GM11168 (cell line): ENCODE measurements around the gene SYT8.

Experiments used
- in situ Hi-C: fragments of 300-500 bp; cut with MboI; formaldehyde crosslinking; loops from one replicate; pipeline ENCODE4 v1.12.0; 2022; ENCODE audit warnings: low sequenced_read_pairs; ENCODE audit not compliant: unreplicated experiment

SYT8 gene

DNA sequence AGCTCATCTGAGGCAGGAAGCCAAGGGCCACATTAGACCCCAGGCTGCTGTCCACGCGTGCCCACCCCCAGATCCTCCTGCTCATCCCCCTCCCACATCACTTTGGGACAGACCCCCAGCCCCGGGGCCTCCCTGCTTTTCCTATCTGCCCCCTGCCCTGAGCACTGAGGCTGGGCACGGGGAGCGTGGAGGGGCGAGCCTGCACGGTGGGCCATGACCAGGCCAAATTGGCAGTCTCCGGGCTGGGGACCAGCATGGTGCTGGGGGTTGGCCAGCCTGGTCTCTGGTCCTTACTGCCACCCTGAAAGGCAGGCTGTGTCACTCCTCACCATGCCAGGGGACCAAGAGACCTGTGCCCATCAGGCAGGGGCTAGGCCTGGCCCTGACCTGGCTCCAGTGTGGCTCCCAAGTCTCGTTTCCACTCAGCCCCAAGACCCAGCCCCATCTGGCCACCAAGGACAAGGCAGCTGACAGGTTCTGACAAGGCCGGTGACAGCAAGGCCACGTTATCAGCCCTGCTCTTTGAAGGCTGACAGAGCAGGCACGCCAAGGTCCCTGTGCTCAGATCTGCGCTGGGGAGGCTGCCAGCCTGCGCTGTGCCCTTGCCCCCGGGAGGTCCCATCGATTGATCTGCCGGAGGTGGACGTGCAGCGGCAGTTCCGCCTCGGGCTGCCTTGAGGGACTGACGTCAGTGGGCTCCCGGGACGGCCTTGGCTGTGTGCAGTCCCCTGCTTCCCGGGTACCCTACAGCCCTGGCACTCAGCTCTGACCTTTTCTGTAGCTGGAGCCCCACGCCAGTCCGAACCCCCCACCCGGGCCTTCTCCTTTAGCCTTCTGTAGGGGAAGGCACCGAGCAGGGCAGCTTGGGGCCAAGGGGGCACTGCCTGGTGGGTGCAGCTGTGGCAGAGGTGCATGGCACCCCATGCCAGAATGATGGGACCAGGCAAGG, 7.6 kb downstream of the SYT8 start:
- in situ Hi-C loops, result no loop called here

DNA sequence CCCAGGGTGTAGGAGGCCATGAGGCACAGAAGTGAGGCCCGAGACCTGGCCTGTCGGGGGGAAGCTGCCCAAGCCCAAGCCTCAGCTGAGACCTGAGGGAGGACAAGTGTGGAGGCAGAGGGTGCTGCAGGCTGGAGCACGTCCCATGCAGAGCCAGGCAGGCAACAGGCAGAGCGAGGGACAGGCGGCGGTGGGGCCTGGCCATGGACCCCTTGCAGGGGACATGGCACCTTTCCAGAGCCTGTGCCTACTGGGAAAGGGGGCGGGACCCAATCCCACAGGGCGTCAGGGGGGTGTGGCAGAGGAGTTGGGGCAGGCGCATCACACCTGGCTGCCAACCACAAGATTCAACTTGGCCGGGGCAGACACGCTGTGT, 8.3 kb downstream of the SYT8 start:
- in situ Hi-C loops, result no loop called here

DNA sequence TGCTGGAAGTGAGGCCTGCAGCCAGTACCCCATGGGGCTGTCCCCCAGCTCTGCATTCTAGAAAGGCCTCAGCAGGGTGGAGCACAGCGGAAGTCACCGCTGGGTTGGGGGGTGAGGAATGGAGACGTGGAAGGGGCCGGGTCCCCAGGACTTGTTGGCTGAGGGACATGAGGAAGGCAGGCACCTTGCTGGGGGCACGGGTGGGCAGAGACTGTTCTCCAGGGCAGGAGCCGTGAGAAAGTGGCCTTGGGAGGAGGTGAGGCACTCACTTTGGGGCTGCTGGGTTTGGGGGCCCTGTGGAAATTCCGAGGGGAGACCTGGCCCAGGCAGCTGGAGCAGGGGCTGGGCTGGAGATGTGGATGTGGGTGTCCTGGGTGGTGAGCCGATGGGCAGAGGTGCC, 9.0 kb downstream of the SYT8 start:
- in situ Hi-C loops, result no loop called here

DNA sequence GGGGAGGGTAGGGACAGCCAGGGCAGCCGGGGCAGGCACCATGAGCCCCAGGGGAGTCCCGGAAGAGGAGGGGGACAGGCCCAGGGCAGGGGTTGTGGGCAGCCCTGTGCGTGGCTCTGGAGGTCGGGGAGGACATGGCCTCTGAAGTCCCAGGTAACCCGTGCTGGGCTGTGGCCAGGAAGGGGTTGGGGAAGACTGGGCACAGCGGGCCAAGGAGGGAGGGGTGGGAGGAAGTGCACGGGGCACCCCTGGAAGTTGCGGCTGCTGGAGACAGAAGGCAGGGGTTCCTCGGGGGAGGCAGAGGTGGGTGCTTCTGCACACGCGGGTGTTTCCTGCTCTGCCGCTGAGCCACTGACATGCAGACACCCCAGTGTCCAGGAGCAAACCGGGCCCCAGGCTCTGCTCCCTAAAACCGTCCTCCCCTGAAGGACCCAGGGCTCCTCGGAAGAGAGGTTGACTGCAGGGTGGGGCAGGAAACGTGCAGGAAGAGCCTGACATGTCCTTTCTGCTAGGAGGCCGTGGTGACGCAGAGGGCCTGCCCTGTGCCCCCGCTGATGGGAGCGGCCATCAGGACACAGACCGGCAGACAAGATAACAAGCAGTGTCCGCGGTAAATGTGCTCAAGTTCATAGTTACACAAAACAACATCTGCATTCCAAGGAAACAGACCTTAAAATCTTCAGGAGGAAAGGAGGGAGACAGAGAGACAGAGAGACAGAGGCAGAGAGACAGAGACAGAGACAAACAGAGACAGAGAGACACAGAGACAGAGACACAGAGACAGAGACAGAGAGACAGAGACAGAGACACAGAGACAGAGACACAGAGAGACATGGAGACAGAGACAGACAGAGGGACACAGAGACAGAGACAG, 9.7 kb downstream of the SYT8 start:
- in situ Hi-C loops, result no loop called here

DNA sequence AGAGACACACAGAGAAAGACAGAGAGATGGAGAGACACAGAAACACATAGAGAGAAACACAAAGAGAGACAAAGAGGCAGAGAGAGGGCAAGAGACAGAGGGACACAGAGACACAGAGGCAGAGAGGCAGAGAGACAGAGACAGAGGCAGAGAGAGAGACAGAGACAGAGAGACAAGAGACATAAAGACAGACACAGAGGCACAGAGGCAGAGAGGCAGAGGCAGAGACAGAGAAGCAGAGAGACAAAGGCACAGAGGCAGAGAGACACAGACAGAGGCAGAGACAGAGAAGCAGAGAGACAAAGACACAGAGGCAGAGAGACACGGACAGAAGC, 10.3 kb downstream of the SYT8 start:
- in situ Hi-C loops, result no loop called here

DNA sequence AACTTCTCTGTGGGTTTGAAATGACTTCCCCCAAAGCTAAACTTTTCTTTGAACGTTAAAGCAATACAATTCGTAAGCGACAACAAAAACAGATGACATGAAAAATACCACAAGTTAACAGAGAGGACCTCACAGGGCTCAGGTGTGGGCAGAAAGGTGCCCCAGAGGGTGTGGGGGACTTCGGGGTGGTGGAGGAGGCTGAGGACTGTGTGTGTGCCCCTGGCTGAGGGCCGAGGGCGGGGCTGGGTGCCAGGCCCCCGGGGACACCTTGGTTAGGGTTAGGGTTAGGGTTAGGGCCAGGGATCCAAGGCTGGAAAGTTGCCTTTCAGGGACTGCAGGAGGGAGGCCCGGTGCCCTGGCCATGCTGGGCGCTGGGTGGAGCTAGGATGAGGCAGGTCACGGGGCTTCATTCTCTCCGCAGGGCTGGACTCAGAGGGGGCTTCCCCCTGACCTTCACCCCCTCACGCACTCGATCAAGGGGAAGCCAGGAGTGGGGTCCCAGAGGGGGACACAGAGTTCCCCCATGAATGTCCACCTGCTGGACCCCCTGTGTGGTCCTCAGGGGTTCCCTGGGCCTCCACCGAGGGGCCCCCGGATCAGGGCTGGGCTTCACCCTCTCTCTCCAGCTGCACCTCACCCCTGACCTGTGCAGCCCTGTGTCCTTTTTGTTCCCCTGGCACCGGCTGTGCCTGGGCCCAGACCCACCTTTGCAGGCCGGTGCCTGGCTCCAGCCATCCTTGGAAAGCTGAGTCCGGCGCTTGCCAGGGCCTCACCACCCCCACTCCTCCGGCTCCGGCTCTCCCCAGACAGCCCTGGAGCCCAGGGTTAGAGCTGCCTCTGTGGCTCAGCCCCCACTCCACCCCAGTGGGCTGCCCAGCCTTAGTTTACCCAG, 11.0 kb downstream of the SYT8 start:
- in situ Hi-C loops, result no loop called here

DNA sequence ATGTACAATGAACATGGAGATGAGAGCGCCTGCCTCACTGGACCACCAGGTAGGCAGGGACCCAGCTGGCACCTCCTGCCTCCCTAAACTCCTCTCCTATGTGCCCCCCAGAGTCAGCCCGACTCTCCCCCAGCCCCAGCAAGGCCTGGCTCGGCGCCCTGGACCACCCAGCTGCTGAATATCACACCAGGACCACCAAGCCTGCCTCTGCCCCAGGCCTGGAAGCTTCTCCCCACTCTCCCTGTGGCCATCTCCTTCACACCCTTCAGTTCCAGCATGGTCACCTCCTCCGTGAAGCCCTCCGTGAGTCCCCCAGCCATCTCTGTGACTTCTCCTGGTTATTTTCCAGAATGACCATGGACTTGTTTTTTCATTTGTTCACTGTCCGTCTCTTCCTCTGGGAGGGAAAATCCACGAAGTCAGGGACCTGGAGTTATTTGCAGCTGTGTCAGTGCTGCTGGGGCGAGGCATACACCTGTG, 11.7 kb downstream of the SYT8 start:
- in situ Hi-C loops, result no loop called here

DNA sequence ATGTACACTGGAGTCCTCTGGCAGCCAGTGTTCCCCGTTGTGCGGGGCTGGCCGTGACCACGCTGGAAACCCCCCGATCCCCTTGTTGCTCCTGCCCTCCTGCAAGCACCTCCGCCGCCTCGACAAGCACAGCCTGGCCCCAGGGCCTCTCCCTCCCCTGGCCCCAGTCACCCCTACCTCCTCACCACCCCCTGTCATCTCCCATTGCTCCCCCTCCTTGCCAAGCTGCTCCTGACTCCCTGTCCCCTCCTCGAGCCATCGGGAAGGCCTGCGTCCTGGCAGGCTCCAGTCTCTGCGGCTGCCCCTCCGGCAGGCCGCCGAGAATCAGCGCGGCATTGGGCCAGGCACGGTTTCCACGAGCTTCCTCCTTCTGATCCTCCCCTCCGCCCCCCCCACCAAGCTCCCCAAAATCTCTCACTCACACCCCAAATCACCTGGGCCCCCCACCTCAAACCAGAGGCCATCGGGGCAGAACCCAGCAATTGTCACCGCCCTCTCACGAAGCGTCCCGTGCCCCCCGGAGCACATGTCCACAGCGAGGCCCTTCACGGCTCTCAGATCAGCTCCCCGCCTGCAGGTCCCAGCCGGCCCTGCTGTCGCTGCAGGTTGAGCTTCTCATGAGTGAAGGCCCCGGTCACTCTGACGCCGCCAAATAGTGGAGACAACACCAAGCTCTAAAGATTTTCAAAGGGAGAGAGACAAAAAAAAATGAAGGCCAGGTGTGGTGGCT, 12.4 kb downstream of the SYT8 start:
- in situ Hi-C loops, result no loop called here

DNA sequence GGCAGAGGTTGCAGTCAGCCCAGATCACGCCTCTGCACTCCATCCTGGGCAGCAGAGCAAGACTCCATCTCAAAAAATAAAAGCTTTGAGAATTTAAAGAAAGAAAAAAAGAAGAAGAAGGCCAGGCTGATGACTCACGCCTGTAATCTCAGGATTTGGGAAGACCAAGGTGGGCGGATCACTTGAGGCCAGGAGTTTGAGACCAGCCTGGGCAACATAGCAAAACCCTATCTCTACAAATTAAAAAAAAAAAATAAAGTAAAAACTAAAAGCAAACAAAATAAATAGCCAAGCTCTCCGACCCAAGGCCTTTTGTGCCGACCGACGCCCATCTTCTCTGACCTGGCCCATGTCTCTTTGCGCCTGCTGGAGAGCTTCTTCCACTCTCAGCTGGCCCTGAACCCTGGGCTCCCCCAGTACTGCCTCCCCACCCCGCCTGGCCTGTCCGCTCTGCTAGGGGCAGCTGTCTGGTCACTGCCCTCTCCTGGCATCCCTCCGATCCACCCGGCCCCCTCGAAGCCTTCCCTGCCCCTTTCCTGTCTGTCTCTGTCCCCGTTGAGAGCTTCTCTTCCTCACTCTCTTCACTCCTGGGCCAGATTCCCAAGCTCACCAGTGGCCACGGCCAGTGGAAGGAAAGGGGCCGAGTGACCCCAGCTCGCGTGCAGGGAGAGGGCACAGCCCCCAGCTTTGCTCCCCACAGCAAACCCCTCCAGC, 13.3 kb downstream of the SYT8 start:
- in situ Hi-C loops, result no loop called here

DNA sequence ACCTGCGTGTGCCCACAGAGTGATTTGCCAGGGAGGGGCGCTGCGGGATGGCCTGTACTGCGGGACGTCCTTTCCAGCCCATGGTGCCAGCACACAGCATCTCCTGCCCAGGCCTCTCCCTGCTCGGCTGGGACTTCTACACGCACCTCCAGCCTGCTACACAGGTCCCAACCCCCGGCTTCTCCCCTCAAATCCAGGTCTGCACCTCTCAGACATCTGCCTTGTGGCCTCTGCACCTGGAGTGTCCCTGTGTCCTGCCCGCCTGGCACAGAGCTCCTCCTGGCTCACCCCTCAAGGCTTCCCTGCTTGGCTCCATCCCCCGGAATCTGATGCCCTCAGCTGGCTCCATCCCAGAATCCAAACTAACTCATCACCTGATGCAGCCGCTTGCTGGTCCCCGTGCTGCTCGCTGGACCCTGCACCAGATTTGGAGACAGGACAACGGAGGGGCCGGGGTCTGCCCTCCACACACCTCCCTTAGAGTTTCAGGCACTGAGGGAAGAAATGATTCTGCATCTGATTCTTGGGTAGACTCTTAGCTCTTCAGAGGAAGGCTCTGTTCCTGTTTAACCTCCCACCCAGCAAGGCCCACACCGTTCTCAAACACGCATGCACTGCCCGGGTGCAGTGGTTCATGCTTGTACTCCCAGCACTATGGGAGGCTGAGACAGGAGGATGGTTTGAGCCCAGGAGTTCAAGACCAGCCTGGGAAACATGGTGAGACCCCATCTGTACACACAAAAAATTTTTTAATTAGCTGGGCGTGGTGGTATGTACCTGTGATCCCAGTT, 14.0 kb downstream of the SYT8 start:
- in situ Hi-C loops, result no loop called here

DNA sequence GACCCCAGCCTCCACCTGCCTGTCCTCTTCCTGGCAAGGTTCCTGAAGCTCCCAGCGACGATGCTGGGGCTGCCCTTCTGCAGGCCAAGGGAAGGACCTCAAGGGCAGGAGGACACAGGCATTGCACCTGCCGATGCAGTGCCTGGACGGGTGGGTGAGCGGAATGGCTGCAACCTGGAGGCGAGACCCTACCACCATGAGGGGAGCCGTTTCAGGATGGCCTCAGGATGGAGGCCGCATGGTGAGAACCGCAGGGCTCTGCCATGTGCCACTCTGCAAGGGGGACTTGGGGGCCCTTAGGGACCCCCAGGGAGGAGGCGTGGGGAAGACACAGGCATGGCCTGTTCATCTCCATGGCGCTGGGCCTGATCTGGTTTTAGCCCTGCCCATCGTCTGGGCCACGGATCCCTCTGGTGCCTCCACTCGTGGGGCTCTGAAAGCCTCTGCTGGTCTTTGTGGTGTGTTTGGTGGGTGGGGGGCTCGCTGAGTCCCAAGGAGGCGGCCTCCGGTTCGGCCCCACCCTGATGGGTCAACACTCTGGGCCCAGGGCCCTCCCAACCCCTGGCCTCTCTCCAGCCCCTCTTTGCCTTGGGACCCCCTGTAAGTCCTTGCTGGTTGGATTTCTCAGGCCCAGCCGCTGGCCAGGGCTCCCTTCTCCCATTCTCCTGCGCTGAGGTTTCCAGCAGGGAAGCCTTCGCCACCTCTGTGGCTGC, 16.8 kb downstream of the SYT8 start:
- in situ Hi-C loops, result loop anchor here (5.0 kb wide), 1 partner anchor 66 kb away; the partner anchor contains the start of gene TNNT3

DNA sequence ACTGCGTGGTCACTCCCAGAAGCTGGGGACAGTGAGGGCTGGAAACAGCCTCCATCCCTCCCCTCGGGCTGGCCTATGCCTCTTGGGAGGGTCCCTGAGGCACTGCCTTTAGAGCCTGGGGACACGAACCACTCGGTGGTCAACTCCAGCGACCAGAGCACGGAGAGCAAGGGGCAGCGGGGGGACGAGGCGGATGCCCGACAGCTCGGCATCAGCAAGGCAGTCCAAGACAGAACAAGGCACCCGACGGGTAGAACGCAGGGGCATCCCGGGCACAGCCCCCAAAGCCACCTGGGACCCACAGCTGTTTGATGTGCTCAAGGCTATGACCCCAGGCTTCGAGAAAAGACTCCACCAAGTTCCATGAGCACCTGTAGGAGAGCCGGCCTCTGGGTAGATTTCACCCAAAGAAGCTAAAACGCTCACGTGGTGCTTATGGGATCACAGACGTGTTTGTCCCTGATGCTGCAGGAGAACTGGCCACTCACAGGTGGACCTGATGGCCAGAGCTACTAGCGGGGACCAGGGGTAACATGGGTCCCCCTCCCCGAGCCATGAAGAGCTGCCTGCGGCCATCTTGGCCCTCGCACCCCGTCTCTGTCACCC, 17.6 kb downstream of the SYT8 start:
- in situ Hi-C loops, result loop anchor here (5.0 kb wide), 1 partner anchor 65 kb away; the partner anchor contains the start of gene TNNT3

DNA sequence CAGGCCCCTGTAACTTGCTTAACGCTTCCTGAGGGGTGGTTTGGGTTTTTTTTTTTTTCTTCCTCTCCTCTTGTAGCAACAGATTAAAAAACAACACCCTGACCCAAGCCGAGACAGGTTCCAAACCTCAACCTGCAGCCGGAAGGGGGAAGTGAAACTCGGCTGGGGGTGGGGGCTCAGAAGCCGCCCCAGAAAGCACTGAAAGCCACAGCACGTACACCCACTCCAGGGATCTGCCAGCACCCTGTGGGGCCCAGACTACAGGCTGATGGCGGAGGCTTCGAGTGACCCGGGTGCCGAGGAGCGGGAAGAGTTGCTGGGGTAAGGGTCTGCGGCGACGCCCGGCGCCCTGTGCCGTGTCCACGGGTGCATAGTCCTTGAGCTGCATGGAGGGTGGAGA, 18.1 kb downstream of the SYT8 start, which contains the start of gene LSP1:
LSP1 (plus strand) TSS at position 208 of the 400 bp plus-strand sequence; CDS start at position 269, 61 bp downstream.
- in situ Hi-C loops, result loop anchor here (5.0 kb wide), 1 partner anchor 64 kb away; the partner anchor contains the start of gene TNNT3

DNA sequence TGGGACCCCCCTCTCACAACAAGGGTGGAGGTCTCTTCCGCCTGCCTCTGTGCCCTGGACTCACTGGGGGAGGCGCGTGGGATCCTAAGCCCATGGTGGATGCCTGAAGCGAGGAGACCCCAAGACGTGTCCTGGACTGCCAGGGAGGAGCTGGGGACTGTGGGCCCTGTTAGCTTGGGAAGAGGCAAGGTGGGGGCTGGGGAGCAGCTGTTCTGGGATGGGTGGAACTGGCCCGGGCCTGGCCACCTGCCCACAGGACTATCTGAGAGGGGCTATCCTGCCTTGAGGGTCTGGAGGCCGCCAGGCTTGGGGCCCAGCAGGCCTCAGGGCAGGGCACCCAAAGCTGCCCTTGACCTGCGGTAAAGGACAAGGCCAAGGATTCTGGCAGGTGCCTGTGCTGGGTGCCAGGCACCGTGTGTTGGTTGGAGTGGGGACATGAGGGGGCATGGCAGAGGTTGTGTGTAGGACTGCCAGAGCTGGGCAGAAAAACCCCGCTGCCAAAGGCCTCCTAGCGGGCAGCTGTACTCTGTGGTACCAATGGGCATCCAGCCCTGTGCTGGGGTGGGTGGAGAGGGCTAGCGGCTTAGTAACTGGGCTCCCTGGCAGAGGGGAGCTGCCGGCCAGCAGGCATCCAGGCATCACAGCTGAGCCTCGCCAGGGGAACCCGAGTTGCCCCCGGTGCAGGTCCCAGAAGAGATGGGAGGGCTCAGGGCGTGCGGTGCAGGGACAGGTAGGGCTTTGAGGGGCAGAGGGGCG, 18.8 kb downstream of the SYT8 start:
- in situ Hi-C loops, result loop anchor here (5.0 kb wide), 1 partner anchor 64 kb away; the partner anchor contains the start of gene TNNT3

DNA sequence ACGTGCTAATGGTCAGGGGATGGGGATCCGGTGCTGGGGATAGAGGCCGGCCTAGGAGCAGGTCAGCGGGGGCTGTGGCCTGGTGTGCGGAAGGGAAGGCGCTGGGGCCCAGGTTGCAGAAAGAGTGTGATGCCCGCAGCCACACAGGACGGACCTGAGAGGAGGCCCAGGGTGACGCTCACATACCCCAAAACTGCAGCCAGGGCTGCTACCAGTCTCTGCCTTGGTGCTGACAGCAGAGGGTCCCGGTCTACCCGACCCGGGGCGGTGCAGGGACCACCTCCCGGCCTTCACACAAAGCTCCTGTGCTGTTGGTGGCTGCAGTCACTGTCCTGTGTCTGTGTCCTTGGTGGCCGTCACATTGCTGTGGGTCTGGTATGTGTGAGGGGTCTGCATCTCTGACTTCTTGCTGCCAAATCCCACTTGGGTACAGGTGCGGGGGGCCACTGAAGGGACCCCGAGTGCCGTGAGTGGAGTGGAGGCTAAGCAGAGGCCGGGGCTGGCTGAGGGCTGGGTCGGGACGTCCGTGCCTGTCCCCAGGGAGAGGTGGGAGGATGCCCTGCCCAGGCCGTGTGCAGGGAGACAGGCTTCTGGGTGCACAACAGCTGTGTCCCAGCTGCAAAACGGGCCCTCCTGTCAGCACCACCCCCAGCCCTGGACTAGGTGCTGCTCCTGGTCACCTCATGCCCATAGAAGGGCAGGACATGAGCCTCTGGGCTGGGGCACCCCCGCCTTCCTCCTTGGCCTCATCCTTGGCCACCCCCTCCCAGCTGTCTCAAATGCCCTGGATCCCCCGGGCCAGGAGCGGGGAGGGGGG, 19.6 kb downstream of the SYT8 start:
- in situ Hi-C loops, result loop anchor here (5.0 kb wide), 1 partner anchor 63 kb away; the partner anchor contains the start of gene TNNT3
